ENCODE data around the gene IBA57. TPM values are rescaled to one million over a fixed set of nuclear protein-coding genes. Genes with fewer than 3 reads are reported as not detected.

Gene IBA57
- polyA plus RNA-seq, 1 of the 3 experiments (the other 2 are of a cell fraction): 1.8 TPM

- TF ChIP-seq PBX3 (IDR thresholded peaks at IDR 0.05): no peak
- TF ChIP-seq REST (IDR thresholded peaks at IDR 0.05; ENCODE audit: low read depth, low read length): no peak
Measured at GRCh38 chr1:228154670-228155571, 10.7 kb upstream of the IBA57 start (continued).

GRCh38 chr1:228155596-228156514 lies 9.7 kb upstream of the IBA57 start:
- Histone ChIP-seq H3F3A (replicated peaks; ENCODE audit: insufficient read depth) (no peaks in the 10 kb centered on the region), H3K4me1 (ENCODE audit: control insufficient read depth in 1 of 2, insufficient read depth in 2 of 2, low read depth in 1 of 2, low read length in 1 of 2) (no peaks in the 10 kb centered on the region; a peak in 1 of 4 replicates), H4K20me1 (ENCODE audit: insufficient read depth) (no peaks in the 10 kb centered on the region), H3K27ac (ENCODE audit: low read depth in 2 of 2, low read length in 1 of 2) (no peak overlapping the region), H3K9me3 (no peaks in the 10 kb centered on the region), H3K9ac (no peak overlapping the region), H3K4me3 (ENCODE audit: low read depth in 2 of 2, low read length in 1 of 2) (no peak overlapping the region), H3K27me3 (ENCODE audit: insufficient read depth) (no peaks in the 10 kb centered on the region), H3K4me2 (no peak overlapping the region), H3K79me2 (ENCODE audit: insufficient read depth) (no peaks in the 10 kb centered on the region), H2AFZ (ENCODE audit: low read depth) (no peak overlapping the region), H3K9me2 (no peaks in the 10 kb centered on the region), H3K36me3 (replicated peaks in 1 of 2; ENCODE audit: control insufficient read depth in 1 of 2, insufficient read depth in 2 of 2, low read length in 1 of 2) (no peaks in the 10 kb centered on the region)
- 75% methylated on average over 7 of the region's 16 CpGs for WGBS (ENCODE audit: low lambda C conversion rate)
- ChIA-PET POLR2A (interaction anchor here (1.2 kb wide), 1 partner anchor 9 kb away, joined by 5 read pairs; the partner anchor contains the start of gene IBA57), CTCF (interaction anchor here (0.6 kb wide), 1 partner anchor 149 kb away, joined by 3 read pairs; no protein-coding TSS in a partner anchor)
- no peak for DNase-seq
- TF ChIP-seq RCOR1 (IDR thresholded peaks at IDR 0.05; ENCODE audit: low read length): no peak
- no peak for TF ChIP-seq CHD2 (IDR thresholded peaks at IDR 0.05; ENCODE audit: low read length, partially characterized antibody)
- no peak for TF ChIP-seq USF1 (IDR thresholded peaks at IDR 0.05; ENCODE audit: borderline replicate concordance, low read depth)
- no peak for TF ChIP-seq FOXJ3 (CRISPR knock-in tag; IDR thresholded peaks at IDR 0.05)
- TF ChIP-seq EP300 (IDR thresholded peaks at IDR 0.05; ENCODE audit: borderline replicate concordance in 1 of 2, low read depth in 1 of 2, low read length in 1 of 2): no peak
- TF ChIP-seq PBX3 (IDR thresholded peaks at IDR 0.05): no peak
- TF ChIP-seq MAX (IDR thresholded peaks at IDR 0.05; ENCODE audit: low read depth): no peak
- no peak for TF ChIP-seq RXRA (IDR thresholded peaks at IDR 0.05; ENCODE audit: borderline replicate concordance, low read depth)
- no peak for TF ChIP-seq SIN3A (IDR thresholded peaks at IDR 0.05; ENCODE audit: borderline replicate concordance, low read depth, low read length)
- no peak for TF ChIP-seq RFX5 (IDR thresholded peaks at IDR 0.05; ENCODE audit: low read length)
- TF ChIP-seq USF2 (IDR thresholded peaks at IDR 0.05; ENCODE audit: borderline replicate concordance, low read depth, low read length): no peak
- no peak for TF ChIP-seq IRF3 (IDR thresholded peaks at IDR 0.05; ENCODE audit: low read depth, low read length)
